ENCODE data around the gene FAM177A1.
"Not testable (repeated sequence)": the region's sequence is repeated elsewhere in the genome, so short reads cannot be mapped to it uniquely, and the experiment has no call there.

FAM177A1 gene

DNA sequence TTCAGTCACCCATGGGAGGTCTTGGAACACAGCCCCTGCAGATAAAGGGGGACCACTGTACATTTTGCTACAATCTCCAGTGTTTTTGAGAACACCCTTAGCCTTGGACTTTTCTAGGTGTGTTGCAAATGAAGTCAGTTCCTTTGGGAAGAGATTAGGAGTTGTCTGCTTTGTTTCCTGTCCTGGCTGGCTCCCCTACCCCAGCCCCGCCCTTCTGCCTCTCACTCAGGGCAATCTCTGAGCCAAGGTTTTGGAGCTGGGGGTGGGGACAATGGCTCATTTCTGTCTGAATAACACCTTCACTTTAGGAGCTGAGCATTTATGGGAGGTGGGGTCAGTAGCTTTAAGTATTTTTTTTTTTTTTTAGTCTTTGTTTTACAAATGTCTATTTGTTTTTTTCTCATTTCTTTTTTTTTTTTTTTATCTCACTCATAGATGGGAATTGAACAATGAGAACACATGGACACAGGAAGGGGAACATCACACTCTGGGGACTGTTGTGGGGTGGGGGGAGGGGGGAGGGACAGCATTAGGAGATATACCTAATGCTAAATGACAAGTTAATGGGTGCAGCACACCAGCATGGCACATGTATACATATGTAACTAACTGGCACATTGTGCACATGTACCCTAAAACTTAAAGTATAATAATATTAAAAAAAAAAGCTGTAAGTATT lies 15.2 kb downstream of the FAM177A1 start:
- in situ Hi-C loops (cut with MboI; ENCODE audit: low sequenced_read_pairs), result not testable (repeated sequence)

DNA sequence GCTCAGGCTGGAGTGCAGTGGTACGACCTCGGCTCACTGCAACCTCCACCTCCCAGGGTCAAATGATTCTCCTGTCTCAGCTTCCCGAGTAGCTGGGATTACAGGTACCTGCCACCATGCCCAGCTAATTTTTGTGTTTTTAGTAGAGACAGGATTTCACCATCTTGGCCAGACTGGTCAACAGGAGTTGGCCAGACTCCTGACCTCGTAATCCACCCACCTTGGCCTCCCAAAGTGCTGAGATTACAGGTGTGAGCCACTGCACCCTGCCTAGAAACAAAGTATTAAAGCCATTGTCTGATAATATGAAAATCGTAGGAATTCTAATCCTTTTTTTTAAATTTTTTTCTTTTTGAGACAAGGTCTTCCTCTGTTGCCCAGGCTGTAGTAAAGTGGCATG lies 19.7 kb downstream of the FAM177A1 start:
- in situ Hi-C loops (cut with MboI; ENCODE audit: low sequenced_read_pairs), result not testable (repeated sequence)

DNA sequence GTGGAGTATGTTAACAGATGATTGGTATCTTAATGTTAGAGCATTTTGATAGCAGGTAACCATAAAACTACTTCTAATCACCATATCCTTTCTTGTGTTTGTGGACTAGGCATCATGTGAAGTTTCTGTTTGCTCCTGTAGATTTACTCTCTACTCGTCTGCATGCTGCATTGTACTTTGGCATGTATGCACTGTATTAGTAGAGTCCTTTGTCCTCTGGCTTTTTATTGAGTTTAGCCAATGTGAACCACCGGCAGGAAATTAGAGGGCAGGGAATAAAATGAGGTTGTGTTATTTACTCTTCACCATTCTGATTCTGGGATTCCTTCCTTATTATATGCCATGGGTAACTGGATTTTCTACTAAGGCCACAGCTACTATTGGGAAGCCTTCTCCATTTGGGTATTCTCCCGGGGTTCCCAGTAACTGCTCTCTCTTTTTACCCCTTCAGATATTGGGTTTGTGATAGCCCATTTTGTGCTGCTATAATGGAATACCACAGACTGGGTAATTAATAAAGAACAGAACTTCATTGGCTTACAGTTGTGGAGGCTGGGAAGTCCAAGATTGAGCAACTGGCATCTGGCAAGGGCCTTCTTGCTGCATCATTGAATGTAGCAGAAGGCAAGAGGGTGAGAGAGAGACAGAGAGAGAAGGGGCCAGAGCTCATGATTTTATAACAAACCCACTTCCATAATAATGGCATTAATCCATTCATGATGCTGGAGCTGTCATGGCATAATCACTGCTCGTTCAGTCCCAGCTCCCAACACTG lies 22.4 kb downstream of the FAM177A1 start:
- in situ Hi-C loops (cut with MboI; ENCODE audit: low sequenced_read_pairs), result no loop called here

DNA sequence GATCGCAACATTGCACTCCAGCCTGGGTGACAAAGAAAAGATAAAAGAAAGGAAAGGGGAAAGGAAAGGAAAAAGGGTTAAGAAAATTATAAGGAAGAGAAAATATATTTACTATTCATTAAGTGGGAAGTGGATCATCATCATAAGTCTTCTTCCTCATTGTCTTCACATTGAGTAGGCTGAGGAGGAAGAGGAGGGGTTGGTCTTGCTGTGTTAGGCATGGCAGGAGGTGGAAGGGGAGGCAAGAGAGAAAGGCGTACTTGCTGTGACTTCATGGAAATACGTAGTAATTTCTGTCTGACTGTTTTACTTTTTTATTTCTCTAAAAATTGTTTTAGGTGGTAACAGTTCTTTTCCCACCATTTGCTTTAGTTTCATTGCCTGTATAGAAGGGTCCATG lies 26.2 kb downstream of the FAM177A1 start:
- in situ Hi-C loops (cut with MboI; ENCODE audit: low sequenced_read_pairs), result no loop called here

DNA sequence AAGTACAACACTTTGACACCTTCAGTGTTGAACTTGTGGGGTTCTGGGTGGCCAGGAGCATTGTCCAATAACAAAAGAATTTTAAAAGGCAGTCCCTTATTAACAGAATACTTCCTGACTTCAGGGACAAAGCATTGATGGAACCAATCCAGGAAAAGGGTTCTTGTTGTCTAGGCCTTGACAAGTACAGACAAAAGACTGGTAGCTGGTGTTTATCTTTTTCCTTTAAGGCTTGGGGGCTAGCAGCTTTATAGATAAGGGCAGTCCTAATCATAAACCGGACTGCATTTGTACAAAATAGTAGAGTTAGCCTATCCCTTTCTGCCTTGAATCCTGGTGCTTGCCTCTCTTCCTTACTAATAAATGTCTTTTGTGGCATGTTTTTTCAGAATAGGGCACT lies 27.4 kb downstream of the FAM177A1 start:
- in situ Hi-C loops (cut with MboI; ENCODE audit: low sequenced_read_pairs), result no loop called here

DNA sequence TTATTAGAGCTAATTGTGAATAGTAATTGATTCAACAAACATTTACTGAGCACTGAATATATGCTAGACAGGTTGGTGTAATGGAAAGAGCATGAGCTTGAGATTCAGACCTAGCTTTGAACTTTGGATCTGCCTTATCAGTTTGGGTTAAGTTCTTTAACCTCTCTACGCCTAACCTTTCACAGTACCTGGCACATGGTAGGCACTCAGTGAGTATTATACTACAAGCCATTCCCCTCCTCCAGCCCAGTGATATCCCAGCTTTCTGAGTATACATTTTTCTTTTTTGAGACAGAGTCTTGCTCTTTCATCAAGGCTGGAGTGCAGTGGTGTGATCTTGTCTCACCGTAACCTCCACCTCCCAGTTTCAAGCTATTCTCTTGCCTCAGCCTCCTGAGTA lies 32.0 kb downstream of the FAM177A1 start:
- in situ Hi-C loops (cut with MboI; ENCODE audit: low sequenced_read_pairs), result no loop called here

DNA sequence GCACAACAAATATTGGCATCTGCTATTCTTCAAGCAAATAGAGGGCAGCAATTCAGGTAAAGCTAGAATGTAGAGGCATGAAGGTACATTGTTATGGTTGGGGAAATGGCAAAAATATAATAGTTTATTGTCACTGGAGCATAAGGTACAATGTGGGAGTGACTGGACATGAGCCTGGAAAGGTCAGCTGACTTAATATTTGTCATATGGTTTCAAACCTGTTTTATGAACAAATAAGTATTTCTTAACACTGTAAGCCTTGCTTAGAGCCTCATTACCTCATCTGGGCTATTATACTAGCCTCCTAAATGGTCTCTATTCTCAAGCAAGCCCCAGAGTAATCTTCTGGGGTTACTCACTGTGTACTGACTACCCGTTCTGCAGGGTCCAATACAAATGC lies 33.7 kb downstream of the FAM177A1 start:
- in situ Hi-C loops (cut with MboI; ENCODE audit: low sequenced_read_pairs), result no loop called here

DNA sequence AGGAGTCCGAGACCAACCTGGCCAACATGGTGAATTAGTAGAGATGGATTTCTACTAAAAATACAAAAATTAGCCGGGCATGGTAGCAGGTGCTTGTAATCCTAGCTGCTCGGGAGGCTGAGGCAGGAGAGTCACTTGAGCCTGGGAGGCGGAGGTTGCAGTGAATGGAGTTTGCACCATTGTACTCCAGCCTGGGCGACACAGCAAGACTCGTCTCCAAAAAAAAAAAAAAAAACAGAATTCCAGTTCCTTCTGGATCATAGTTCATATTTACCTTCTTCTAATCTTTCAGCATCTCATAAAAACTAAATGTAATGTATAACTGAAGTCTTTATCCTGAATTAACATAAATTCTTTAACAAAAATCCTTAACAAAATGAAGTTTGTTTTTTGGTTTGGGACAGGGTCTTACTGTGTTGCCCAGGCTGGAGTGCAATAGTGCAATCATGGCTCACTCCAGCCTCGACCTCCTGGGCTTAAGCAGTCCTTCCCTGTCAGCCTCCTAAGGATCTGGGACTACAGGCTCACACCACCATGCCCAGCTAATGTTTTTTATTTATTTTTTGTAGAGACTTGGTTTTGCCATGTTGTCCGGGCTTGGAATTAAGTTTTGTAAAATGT lies 37.6 kb downstream of the FAM177A1 start:
- in situ Hi-C loops (cut with MboI; ENCODE audit: low sequenced_read_pairs), result no loop called here

DNA sequence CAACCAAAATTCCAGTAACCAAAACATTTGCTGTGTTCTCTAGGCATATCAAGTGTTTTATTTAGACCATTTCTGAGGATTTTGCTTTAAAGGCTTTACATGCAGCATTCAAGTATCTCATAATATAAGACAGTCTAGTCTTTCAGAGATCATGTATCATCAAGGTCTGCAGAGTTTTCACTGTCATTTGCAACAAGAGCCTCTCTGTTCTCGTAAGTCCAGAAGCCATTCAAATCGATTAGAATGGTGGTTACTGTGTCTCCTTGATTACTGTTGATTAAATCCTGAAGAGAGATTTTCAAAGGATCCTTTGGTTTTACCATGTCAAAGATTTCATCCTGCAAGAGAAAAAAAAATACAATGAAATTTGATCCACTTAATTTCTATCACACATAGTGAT lies 39.4 kb downstream of the FAM177A1 start:
- in situ Hi-C loops (cut with MboI; ENCODE audit: low sequenced_read_pairs), result no loop called here

DNA sequence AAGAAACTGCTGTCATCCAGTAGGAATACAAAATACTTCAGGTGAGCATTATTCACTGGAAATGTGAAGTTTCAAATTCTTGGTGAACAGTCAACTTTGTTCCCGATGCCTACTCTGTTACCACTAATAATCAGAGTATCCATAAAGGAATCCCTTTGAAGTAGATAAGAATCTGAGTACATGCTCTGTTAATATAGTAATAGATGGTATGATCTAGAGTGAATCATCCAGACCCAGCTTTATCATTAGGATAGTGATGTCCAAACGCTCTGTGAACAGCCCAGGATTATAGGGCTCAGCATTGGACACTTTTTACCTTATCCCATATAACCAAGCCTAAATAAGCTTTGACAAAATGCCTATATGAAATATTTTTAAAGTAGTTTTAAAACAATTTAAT lies 42.4 kb downstream of the FAM177A1 start:
- in situ Hi-C loops (cut with MboI; ENCODE audit: low sequenced_read_pairs), result no loop called here

DNA sequence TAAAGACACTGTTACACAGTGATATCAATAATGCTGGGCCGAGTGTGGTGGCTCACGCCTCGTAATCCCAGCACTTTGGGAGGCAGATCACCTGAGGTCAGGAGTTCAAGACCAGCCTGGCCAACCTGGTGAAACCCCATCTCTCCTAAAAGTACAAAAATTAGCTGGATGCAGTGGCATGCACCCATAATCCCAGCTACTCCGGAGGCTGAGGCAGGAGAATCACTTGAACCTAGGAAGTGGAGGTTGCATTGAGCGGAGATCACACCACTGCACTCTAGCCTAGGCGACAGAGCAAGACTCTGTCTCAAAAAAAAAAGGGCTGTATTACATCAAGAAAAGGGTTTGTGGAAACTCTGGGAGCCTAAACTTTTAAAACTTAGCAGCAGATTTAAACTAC lies 48.6 kb downstream of the FAM177A1 start:
- in situ Hi-C loops (cut with MboI; ENCODE audit: low sequenced_read_pairs), result not testable (repeated sequence)

DNA sequence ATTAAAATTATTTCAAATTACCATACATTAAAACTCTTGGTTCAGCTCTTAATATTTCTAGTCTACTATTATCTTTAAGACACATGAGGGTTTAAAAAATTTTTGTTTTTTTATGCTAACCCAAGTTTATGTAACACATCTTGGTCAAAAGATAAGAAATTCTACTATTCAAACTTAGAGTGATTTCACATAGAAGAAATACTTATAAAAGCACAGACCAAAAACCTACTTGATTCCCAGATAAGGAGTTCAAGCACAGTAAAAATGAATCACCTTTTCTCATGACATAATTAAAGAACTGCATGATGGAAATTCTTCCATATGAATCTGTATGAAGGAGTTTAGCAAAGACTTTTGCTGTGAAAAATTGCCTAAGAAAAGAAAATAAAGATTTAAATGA lies 61.8 kb downstream of the FAM177A1 start:
- in situ Hi-C loops (cut with MboI; ENCODE audit: low sequenced_read_pairs), result no loop called here

DNA sequence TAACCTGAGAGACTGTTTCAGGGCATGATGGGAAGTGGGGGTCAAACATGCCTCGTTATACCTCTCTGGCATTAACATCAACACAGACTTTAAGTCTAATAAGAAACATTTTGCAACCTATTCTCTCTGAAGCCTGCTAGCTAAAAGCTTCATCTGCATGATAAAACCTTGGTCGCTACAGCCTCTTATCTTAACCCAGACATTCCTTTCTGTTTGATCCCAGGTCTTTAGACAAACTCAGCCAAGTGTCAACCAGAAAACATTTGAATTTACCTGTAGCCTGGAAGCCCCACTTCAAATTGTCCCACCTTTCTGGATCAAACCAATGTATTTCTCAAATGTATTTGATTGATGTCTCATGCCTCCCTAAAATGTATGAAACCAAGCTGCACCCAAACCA lies 66.6 kb downstream of the FAM177A1 start:
- in situ Hi-C loops (cut with MboI; ENCODE audit: low sequenced_read_pairs), result no loop called here

DNA sequence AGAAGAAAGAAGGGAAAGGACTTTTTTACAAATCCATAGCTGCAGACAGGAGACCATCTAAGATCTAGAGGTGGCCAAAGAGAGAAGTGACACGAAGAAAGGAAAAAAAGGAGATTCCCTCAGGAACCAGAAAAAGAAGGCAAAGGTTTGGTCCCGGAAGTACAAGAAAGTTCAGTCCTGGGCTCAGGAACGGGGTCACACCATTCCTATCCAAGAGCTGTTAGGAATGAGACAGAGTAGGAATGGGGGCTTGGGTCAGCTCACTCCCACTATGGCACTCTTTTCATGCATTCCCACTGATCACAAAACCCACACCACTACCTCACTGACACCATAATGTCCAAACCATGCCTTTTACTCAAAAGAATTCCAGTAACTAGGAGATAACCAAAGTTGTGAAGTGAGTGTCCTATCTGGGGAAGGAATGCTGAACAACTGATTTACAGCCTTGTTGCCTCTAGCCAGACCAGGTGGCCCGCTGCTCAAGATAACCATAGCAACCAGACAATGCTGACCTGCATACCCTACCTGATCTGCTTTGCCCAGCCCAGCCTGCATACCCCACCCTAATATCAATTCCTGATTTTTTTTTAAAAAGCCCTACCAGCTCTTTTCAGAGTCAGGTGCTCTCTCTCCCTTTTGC lies 67.4 kb downstream of the FAM177A1 start:
- in situ Hi-C loops (cut with MboI; ENCODE audit: low sequenced_read_pairs), result no loop called here

DNA sequence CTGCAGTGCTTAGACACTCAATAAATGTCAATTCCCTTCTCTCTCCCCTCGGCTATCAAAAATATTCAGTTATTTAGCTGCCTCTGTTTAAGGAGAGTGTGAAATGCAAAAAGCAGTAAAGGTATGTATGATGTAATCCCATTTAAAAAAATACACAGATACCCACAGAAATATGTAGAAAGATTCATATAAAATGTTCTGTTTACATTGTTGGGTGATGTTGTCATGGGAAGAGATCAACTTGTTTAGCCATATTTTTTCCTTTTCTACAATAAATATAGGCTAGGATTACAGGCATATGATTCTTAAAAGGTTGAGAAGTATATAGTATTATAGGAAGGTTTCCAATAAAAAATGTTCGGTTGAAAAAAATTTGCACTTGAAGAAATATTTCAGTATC lies 68.0 kb downstream of the FAM177A1 start:
- in situ Hi-C loops (cut with MboI; ENCODE audit: low sequenced_read_pairs), result no loop called here

DNA sequence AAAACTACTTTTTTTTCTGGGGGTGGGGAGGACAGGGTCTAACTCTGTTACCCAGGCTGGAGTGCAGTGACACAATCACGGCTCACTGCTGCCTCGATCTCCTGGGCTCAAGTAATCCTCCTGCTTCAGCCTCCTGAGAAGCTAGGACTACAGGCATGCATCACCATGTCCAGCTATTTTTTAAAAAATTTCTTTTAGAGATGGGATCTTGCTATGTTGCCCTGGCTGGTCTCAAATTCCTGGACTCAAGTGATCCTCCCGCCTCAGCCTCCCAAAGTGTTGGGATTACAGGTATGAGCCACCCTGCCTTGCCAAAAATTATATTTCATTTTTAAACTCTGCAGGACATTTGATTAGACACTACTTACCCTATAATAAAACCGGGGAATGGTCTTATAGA lies 70.2 kb downstream of the FAM177A1 start:
- in situ Hi-C loops (cut with MboI; ENCODE audit: low sequenced_read_pairs), result no loop called here

DNA sequence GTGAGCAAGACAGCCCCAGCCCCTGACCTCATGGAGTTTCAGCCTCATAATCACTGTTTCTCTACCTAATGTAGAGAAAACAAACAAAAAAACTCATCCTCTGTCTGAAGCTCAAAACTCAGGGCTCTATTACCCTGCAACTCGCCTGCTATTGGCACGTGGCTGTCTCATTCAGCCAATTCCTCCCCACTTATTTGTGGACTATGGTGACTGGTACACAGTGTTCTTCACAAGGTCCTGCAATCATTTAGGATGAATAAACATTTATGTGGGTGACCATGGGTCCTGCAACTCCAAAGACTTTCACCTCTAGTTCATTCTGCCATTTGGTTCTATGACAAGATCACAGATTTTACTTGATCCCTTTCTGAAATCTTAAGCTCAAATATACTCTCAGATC lies 71.0 kb downstream of the FAM177A1 start:
- in situ Hi-C loops (cut with MboI; ENCODE audit: low sequenced_read_pairs), result no loop called here

DNA sequence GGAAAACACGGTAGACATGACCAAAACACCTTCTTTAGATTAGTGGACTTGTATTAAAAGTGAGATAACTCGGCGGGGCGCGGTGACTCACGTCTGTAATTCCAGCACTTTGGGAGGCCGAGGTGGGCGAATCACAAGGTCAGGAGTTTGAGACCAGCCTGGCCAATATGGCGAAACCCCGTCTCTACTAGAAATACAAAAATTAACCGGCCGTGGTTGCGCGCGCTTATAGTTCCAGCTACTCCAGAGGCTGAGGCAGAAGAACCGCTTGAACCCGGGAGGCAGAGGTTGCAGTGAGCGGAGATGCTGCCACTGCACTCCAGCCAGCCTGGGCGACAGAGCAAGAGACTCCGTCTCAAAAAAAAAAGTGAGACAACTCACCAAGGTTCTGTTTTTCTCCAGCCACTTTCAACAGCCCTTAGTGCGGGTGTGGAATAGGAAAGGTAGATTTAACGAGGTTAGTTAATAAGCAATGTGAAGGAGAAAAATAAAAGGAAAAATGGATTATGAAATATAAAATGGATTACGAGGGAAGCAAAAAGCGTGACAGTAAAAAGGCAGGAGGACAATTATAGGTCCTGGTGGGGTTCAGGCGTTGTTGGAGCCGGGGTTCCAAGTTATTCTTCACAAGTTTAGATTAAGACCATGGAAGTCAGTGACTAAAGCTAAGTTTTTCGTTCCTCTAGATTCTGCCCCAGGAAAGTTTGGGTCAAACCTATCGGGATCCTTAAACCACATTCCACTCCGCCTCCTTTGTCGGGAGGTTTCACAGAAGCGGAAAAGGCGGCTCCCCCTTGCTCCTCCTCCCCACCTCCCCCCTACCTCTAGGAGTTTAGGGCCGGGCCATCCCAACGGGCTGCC lies 75.2 kb downstream of the FAM177A1 start:
- in situ Hi-C loops (cut with MboI; ENCODE audit: low sequenced_read_pairs), result no loop called here

DNA sequence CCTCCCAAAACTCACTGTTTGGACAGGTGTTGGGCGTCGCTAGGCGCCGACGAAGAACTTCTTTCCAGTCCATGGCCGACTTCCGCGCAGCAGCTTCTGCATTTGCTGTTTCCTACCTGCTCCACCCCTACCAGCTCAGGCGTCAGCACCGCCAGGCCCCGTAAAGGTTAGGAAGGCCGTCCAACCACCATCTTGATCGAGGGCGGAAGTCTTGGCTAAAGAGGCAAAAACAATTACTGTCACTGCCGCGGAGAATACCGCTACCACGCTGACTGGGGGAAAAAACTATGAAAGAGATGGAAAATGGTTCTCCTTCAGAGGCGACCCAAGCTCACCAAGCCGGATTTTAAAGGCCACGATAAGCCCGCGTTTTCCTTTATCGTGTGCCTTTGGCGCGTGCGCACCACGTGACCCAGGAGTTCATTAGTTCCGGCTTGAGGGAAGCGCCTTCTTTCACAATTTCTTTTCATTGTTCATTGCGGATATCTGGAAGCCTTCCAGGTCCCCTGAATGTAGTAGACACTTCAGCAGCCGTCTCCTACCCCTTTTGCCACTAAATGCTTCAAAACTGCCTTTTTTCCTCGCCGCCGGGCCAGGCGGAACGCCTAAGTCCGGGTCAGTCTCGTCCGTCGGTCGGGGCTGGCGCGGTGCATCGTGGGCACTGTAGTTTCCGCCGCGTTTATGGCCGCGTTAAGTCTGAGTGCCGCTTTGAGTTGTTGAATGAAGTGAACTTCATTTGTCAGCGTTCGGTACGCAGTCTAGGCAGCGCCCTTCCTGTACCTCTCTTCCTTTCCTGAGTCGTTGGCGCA lies 76.0 kb downstream of the FAM177A1 start, which contains the start of the genes PPP2R3C and PRORP:
PPP2R3C (minus strand) TSS at position 104 of the 809 bp plus-strand sequence; CDS start at position 73, 31 bp downstream.
PRORP (plus strand) TSS at position 666 of the 809 bp plus-strand sequence. CDS start 694 bp downstream, outside the sequence.
- in situ Hi-C loops (cut with MboI; ENCODE audit: low sequenced_read_pairs), result no loop called here
